BLaER1 treated with 17β-estradiol and CSF1 and Interleukin-3, amounts not matched to agents 10 nM and 100 nM (cell line): ENCODE measurements around the gene DBF4B.

Source experiments
- H3K27ac ChIP-seq, 11 experiments: shearing (Covaris generic); formaldehyde crosslinking; 2 replicates each; pipeline ENCODE4 v1.8.1; 2022
- H3K27me3 ChIP-seq, 11 experiments: shearing (Covaris generic); formaldehyde crosslinking; 2 replicates each; pipeline ENCODE4 v1.8.1; 2022
- H3K36me3 ChIP-seq, 11 experiments: shearing (Covaris generic); formaldehyde crosslinking; 2 replicates each; pipeline ENCODE4 v1.8.1; 2022
- H3K4me1 ChIP-seq, 10 experiments: shearing (Covaris generic); formaldehyde crosslinking; 2 replicates each; pipeline ENCODE4 v1.8.1; 2022
- H3K4me2 ChIP-seq, 11 experiments: shearing (Covaris generic); formaldehyde crosslinking; 2 replicates each; pipeline ENCODE4 v1.8.1; 2022
- H3K4me3 ChIP-seq, 10 experiments: shearing (Covaris generic); formaldehyde crosslinking; 2 replicates each; pipeline ENCODE4 v1.8.1; 2022
- H3K9ac ChIP-seq, 11 experiments: shearing (Covaris generic); formaldehyde crosslinking; 2 replicates each; pipeline ENCODE4 v1.8.1; 2022
- H3K9me3 ChIP-seq, 11 experiments: shearing (Covaris generic); formaldehyde crosslinking; replicated peaks in 1 of 11; 2 replicates each; pipeline ENCODE4 v1.8.1; 2022
- H4K20me1 ChIP-seq, 11 experiments: shearing (Covaris generic); formaldehyde crosslinking; 2 replicates each; pipeline ENCODE4 v1.8.1; 2022
- Cebpa-rat ChIP-seq, 11 experiments: shearing (Covaris generic); IDR thresholded peaks; 2 replicates each; pipeline ENCODE4 v1.8.1; 2022

DBF4B gene

DNA sequence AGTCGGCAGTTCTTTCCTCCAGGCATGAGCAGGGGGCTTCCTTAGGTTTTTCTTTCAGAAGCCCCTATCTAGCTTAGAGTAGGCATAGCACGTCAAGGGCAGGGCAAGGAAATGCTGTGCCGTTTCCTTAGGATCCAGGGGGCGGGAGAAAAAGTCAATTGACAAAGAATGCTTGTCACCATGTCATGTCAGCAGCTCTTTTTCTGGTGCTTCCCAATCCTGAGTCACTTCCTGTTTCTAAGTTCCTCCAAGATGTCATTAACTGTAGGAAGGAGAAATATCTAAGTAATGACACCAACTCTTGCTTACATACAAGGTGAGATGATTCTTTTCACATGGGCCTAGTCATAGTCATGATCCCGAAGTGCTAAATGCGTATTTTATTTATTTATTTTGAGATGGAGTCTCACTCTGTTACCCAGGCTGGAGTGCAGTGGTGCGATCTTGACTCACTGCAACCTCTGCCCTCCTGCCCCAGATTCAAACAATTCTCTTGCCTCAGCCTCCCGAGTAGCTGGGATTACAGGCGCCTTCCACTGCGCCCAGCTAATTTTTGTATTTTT lies 86.5 kb downstream of the DBF4B start:
- Histone ChIP-seq H3K36me3 (peaks cover 0 to 22% (median 8%) of the 10 kb centered on the region in 11 experiments; a peak in 9 of 22 replicates), H3K27me3 (no peaks in the 10 kb centered on the region), H3K4me3 (peak overlapping the region in 8 of 10 experiments; percentile 4 to 50 (median 28); a peak in 10 of 20 replicates), H3K4me1 (peaks cover 29 to 51% (median 45%) of the 10 kb centered on the region in 10 experiments), H3K4me2 (peak overlapping the region; percentile 73 to 87 (median 82)), H3K9ac (peak overlapping the region; percentile 27 to 76 (median 68)), H4K20me1 (no peaks in the 10 kb centered on the region), H3K27ac (peak overlapping the region; percentile 35 to 88 (median 78); a peak in 21 of 22 replicates), H3K9me3 (no peaks in the 10 kb centered on the region)
- TF ChIP-seq Cebpa-rat (IDR thresholded peaks at IDR 0.05): no peak

DNA sequence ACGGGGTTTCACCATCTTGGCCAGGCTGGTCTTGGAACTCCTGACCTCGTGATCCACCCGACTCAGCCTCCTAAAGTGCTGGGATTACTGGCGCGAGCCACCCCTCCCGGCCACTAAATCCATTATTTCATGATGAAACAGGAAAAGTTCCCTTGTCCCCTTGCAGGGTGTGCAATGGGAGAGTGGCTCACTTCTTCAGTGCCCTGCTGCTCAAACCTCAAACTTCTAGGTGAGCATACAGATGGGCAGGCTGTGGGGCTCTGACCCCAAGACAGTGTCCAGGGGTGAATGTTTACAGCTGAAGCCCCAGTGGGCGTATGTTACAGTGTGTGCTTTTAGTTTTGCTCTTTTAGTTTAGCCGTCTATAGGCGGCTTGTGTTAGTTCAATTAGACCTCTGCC lies 87.0 kb downstream of the DBF4B start:
- no peaks in the 10 kb centered on the region for H3K9me3 ChIP-seq
- peak overlapping the region; percentile 35 to 88 (median 78); a peak in 21 of 22 replicates for H3K27ac ChIP-seq
- H3K4me1 ChIP-seq: peaks cover 29 to 51% (median 45%) of the 10 kb centered on the region in 10 experiments
- H3K27me3 ChIP-seq: no peaks in the 10 kb centered on the region
- peak overlapping the region; percentile 73 to 87 (median 82) for H3K4me2 ChIP-seq
- H4K20me1 ChIP-seq: no peaks in the 10 kb centered on the region
- TF ChIP-seq Cebpa-rat (IDR thresholded peaks at IDR 0.05): no peak
- H3K4me3 ChIP-seq: no peak overlapping the region; a peak in 1 of 20 replicates
- peak overlapping the region in 9 of 11 experiments; percentile 60 to 76 (median 70); a peak in 11 of 22 replicates for H3K9ac ChIP-seq
- H3K36me3 ChIP-seq: peaks cover 0 to 27% (median 13%) of the 10 kb centered on the region in 11 experiments; a peak in 10 of 22 replicates

DNA sequence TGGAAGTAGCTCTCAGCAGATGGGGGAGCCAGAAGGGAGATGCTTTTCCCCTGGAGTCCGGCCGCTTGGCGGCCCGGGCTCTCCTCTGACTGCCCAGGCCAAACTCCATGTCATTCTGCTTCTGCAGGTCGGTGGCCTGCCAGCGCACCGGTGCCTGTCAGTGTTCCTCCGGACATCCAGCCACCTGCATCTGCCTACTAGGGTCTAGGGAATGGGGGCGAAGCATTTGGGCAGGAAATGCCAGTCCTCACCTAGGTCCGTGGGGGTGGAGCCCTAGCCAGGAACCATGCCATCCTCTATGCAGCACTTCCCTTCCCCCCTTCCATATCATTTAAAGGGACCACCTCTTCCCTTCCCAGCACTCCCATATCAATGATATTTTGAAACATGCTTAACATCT lies 87.5 kb downstream of the DBF4B start:
- TF ChIP-seq Cebpa-rat (IDR thresholded peaks at IDR 0.05): no peak
- H3K36me3 ChIP-seq: peaks cover 0 to 32% (median 18%) of the 10 kb centered on the region in 11 experiments; a peak in 12 of 22 replicates
- peak overlapping the region in 8 of 11 experiments; percentile 72 to 88 (median 80); a peak in 13 of 22 replicates for H3K27ac ChIP-seq
- H3K4me1 ChIP-seq: peaks cover 29 to 51% (median 45%) of the 10 kb centered on the region in 10 experiments
- H3K9ac ChIP-seq: peak overlapping the region in 2 of 11 experiments; percentile 61 to 76; a peak in 1 of 22 replicates
- H3K27me3 ChIP-seq: no peaks in the 10 kb centered on the region
- H3K9me3 ChIP-seq: no peaks in the 10 kb centered on the region
- H3K4me3 ChIP-seq: no peak overlapping the region
- peak overlapping the region; percentile 73 to 87 (median 82); a peak in 21 of 22 replicates for H3K4me2 ChIP-seq
- no peaks in the 10 kb centered on the region for H4K20me1 ChIP-seq

DNA sequence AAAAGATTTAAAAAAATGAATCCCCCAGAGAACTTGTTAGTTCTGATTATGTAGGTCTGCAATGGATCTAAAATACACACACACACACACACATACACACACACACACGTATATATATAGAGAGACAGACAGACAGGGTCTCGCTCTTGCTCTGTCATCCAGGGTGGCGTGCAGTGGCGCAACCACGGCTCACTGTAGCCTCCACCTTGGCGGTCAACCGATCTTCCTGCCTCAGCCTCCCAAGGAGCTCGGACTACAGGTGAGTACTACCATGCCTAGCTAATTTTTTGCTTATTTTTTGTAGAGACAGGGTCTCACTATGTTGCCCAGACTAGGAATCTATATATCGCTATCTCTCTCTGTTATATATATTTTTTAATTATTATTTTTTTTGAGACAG lies 88.3 kb downstream of the DBF4B start:
- Histone ChIP-seq H3K36me3 (peaks cover 0 to 40% (median 26%) of the 10 kb centered on the region in 11 experiments; a peak in 13 of 22 replicates), H3K4me2 (no peak overlapping the region), H3K4me1 (peaks cover 29 to 51% (median 45%) of the 10 kb centered on the region in 10 experiments), H3K27ac (no peak overlapping the region), H3K9ac (no peak overlapping the region), H3K9me3 (no peaks in the 10 kb centered on the region), H3K27me3 (no peaks in the 10 kb centered on the region), H4K20me1 (peaks cover 0 to 7% (median 0%) of the 10 kb centered on the region in 11 experiments; a peak in 1 of 22 replicates), H3K4me3 (no peak overlapping the region)
- no peak for TF ChIP-seq Cebpa-rat (IDR thresholded peaks at IDR 0.05)

DNA sequence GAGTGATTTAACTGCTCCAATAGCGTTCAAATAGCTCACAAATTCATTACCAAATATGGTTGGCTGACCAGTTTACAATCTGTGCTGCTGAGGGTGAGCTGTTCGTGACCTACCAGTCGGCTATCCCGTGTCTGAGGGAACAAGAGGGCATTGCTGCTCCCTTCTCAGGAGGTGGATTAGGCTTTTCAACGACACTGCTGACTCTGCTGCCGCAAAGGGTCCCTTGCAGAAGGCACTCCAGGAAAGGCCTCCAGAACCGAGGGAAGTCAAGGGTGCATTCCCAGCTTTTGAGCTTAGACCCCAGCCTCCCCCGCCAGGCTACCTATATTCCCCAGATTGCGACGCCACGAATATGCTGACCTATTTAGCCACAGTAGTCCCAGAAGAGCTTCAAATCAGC lies 89.3 kb downstream of the DBF4B start:
- H4K20me1 ChIP-seq: peaks cover 0 to 8% (median 0%) of the 10 kb centered on the region in 11 experiments; a peak in 1 of 22 replicates
- H3K36me3 ChIP-seq: peaks cover 0 to 51% (median 37%) of the 10 kb centered on the region in 11 experiments; a peak in 16 of 22 replicates
- H3K27ac ChIP-seq: no peak overlapping the region
- H3K4me3 ChIP-seq: no peak overlapping the region
- no peak for TF ChIP-seq Cebpa-rat (IDR thresholded peaks at IDR 0.05)
- H3K4me1 ChIP-seq: peaks cover 29 to 48% (median 42%) of the 10 kb centered on the region in 10 experiments
- no peaks in the 10 kb centered on the region for H3K9me3 ChIP-seq
- no peaks in the 10 kb centered on the region for H3K27me3 ChIP-seq
- H3K4me2 ChIP-seq: 0 out of 22 replicates have a peak overlapping the region, but pooled peaks of 2 of the 11 experiments have one; percentile 0 to 5
- H3K9ac ChIP-seq: no peak overlapping the region

DNA sequence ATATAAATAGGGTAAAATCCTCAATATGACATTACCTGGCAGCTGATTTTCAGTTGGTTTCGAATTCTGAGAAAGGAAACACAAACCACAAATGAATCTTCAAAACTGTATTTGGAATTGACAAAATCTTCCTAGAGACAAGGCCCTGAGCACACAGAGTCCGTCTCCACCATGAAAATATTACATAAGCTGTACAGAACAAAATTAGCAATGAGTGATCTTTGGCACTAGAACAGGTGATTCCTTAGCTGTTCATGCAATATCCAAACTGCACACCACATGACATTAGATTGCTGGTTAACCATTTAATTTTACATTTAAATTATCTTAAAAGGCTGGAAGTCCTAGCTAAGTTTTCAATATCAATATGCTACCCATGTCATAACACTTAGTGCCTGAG lies 89.9 kb downstream of the DBF4B start:
- 0 out of 22 replicates have a peak overlapping the region, but pooled peaks of 3 of the 11 experiments have one; percentile 0 to 5 (median 3) for H3K4me2 ChIP-seq
- H3K36me3 ChIP-seq: peaks cover 0 to 56% (median 42%) of the 10 kb centered on the region in 11 experiments; a peak in 17 of 22 replicates
- no peak overlapping the region for H3K4me3 ChIP-seq
- H3K27ac ChIP-seq: no peak overlapping the region
- TF ChIP-seq Cebpa-rat (IDR thresholded peaks at IDR 0.05): no peak
- no peaks in the 10 kb centered on the region for H3K27me3 ChIP-seq
- H3K9ac ChIP-seq: no peak overlapping the region
- H4K20me1 ChIP-seq: peaks cover 0 to 8% (median 0%) of the 10 kb centered on the region in 11 experiments; a peak in 1 of 22 replicates
- H3K4me1 ChIP-seq: peaks cover 29 to 48% (median 38%) of the 10 kb centered on the region in 10 experiments
- H3K9me3 ChIP-seq: no peaks in the 10 kb centered on the region
